Suppressor macrophage treated with lipopolysaccharide for 4 hours (primary cell): ENCODE data around the gene GJB4.
"Not testable (repeated sequence)": the region's sequence is repeated elsewhere in the genome, so short reads cannot be mapped to it uniquely, and the experiment has no call there.

Source experiments
- DNase-seq: peaks from one replicate; pipeline ENCODE4 v3.0.0-alpha.2; 2020

The GJB4 gene

DNA sequence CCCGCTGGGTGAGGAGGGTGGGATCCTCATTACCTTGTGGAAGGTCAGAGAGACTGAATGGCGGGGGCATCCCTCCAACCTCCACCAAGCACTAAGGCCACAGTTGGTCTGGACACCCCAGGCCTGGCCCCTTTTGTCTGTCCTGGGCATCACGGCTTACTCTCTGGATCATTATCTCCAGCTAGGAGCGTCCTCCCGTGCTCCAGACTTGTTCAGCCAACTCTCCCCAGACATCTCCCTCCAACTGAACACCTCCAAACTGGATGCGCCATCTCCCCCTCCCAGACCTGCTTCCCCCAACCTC lies 11.9 kb upstream of the GJB4 start:
- DNase-seq: no peak

DNA sequence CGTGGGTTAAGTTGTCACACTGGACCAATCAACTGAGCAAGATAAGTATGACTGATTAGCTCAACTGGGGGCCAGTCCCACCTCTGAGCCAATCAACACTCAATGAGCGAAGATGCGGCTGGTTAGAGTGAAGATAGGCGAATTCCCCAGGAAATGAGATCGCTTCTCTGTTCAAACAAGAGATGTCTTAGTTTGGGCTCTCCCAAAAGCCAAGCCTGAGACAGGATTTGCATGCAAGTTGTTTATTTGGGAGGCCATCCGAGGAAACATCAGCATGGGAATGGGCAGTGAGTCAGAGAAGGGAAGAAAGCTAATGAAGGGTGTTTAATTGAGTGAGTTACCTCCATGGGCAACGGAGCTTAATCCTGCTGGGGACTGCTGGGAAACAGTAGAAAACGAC lies 9.5 kb upstream of the GJB4 start:
- no peak for DNase-seq

DNA sequence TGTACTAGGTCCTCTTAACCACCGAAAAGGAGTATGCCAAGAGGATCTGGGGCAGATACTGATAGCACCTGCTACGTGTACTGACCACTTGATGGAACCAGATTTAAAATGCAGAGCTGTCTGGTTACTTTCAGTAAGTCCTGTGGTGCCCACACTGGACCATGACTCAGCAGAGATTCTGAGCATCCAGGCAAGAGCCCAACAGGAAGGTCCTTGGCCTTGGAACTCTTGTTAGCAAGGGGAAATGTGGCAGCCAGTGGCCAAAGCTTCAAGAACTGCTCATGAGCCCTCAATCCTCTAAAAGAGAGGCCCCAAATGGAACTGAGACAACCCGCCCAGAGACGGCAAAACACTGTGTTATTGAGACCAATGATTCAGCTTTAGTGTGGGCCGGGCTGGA lies 8.9 kb upstream of the GJB4 start:
- no peak for DNase-seq

DNA sequence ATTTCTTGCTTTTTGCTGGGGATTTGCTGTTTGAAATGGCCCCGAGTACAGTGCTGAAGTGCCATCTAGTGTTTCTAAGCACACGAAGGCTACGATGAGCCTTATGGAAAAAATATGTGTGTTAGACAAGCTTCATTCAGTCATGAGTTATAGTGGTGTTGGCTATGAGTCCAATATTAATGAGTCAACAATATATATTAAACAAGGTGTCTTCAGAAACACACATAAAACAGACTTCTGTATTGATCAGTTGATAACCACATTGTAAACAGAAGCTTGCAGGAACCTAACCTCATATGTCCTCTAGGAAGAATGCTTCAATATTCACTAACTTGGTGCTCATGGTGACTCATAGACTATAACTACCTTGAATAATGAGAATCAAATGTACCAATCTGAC lies 6.4 kb upstream of the GJB4 start:
- no peak for DNase-seq

DNA sequence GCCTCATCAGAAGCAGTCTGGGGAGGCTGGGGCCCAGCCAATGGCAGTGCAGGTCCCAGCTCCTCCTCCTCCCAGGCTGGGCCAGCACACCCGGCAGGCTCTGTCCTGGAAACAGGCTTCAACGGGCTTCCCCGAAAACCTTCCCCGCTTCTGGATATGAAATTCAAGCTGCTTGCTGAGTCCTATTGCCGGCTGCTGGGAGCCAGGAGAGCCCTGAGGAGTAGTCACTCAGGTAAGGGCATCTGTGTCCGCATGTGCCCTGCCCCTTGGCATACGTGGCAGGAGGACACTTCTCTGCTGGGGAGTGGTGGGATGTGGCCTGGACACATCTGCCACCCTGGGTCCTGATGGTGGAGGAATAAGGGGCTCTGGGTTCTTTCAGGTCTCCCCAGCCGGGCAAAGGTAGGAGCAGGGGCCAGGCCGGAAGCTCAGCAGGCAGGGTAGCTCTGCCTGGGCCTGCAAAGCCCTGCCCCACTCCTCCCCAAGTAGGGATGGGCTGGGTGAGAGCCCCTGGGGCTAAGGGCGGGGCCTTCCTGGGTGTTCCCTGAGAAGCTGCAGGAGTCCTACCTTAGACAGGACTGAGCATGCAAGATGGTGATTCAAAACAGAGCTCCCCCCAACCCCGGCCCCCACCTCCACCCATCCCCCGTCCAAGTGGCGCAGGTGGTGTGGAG lies 4.4 kb upstream of the GJB4 start, which contains the start of gene GJB5:
TSS of gene GJB5 (plus strand) at position 84 of the 674 bp plus-strand sequence. CDS start 2,284 bp downstream, outside the sequence.
- DNase-seq: no peak

DNA sequence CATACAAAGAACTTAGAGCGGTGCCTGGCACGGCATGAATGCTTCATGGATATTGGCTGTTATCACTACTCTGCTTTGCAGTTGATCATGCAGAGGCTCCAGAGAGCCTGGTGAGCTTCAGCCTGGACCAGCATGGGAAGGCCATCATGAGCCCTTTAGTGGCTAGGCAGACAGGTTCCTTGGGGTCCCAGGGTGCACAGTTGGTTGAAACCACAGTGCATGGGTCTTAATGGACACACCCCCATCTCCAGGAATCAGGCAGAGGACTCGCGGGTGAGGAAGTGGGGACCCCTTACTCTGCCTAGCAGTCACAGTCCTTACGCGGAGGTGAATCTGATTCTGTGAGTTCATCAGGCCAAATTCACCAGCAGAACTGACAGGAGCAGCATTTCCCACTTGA lies 3.6 kb upstream of the GJB4 start:
- DNase-seq: no peak

DNA sequence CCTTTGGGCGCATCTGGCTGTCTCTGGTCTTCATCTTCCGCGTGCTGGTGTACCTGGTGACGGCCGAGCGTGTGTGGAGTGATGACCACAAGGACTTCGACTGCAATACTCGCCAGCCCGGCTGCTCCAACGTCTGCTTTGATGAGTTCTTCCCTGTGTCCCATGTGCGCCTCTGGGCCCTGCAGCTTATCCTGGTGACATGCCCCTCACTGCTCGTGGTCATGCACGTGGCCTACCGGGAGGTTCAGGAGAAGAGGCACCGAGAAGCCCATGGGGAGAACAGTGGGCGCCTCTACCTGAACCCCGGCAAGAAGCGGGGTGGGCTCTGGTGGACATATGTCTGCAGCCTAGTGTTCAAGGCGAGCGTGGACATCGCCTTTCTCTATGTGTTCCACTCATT lies 2.2 kb upstream of the GJB4 start:
- no peak for DNase-seq

DNA sequence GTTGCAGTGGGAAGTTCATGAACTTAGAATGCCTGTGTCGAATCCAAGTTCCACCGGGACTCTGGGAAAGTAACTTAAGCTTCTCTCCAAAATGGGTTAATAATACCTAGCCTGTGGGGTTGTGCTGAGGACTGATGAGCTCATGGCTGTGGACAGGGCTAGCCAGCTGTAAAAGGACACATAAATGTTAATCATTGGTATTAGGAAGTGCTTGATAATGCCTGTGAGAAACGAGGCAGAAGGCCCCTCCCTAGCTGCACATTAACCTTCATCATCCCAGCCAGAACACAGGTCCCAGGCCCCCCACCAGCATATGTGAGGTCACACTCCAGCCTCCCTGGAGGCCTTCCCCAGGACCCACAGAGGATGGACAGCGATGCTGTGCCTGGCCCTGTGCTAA lies 789 bp upstream of the GJB4 start:
- DNase-seq: no peak

DNA sequence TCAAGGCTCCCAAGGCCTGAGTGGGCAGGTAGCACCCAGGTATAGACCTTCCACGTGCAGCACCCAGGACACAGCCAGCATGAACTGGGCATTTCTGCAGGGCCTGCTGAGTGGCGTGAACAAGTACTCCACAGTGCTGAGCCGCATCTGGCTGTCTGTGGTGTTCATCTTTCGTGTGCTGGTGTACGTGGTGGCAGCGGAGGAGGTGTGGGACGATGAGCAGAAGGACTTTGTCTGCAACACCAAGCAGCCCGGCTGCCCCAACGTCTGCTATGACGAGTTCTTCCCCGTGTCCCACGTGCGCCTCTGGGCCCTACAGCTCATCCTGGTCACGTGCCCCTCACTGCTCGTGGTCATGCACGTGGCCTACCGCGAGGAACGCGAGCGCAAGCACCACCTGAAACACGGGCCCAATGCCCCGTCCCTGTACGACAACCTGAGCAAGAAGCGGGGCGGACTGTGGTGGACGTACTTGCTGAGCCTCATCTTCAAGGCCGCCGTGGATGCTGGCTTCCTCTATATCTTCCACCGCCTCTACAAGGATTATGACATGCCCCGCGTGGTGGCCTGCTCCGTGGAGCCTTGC lies 1.7 kb downstream of the GJB4 start:
- DNase-seq: no peak

DNA sequence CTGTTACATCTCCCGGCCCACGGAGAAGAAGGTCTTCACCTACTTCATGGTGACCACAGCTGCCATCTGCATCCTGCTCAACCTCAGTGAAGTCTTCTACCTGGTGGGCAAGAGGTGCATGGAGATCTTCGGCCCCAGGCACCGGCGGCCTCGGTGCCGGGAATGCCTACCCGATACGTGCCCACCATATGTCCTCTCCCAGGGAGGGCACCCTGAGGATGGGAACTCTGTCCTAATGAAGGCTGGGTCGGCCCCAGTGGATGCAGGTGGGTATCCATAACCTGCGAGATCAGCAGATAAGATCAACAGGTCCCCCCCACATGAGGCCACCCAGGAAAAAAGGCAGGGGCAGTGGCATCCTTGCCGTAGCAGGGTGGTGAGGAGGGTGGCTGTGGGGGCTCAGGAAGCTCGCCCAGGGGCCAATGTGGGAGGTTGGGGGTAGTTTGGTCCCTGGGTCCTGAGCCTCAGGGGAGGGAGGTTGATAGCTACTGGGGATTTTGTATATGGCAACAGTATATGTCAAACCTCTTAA lies 2.3 kb downstream of the GJB4 start:
- DNase-seq: no peak

DNA sequence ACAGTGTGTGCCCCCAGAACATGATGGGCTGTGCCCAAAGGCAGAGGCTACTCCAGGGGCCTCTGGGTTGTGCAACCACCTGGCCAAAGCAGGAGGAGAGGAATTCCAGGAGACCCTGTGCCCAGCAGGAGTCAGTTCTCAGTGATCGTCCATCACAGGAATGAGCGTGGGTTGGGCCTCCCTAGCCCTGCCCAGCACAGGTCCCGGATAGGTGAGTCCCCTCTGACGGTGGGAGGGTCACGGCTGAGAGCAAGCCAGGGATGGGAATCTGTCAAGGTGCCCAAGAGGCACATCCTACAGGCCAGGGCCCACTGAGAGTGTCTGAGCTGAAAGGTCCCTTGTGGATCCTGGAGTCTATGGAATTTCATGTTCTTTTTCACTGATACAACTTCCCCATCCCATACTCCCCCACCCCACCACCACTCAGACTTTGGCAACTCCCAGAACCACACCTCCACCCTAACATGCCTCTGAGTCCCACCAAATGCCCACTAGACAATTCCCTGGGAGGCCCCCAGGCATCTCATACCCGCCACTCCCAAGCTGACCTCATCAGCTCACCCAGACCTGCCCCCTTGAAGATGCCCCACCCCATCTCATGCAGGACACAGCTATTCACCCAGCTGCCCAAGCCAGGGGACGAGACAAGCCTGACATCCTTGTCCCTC lies 3.1 kb downstream of the GJB4 start:
- DNase-seq: no peak

DNA sequence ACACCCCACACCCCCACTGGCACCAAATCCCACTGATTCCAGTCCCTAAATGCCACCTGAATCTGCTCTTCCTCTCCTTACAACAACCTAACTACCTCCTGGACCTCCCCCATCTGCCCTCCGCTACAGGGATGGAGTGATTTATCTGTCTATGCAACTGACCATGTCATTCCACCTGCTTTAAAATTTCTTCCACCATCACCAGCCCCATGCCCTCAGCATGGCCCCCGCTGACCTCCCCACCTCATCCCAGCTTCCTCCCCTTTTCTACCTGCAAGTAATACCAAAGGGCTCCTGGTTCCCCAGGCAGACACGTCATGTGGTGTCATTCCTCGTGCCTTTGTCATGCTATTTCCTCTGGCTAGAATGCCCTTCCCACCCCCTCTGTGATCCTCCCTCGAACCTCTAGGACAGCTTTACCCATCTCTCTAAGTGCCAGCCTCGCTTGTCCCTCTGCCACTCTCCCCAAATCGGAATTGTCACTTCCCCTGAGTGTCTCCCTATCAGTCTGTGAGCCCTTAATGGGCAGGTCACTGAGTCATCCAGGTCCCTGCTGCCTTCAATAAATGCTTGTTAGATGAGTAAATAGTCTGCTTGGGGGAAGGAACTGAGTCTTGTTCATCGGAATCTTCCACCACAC lies 3.7 kb downstream of the GJB4 start:
- no peak for DNase-seq

DNA sequence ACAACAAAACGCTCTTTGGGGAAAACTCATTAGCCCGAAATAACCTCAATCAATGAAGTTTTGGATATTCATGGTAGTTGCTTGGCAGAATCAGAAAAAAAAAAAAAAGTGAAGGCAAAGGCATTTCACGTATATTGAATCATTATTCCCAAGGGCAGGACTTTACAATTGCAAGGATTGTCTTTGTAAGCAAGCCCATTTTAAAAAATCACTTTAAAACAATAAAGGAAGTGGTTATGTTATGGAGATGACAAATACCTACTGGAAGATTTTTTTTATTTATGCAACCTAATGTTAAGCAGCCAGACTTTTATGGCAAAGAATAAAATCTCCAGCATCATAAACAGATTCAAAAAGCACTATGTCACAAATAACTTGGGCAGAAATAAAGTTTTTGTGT lies 9.3 kb downstream of the GJB4 start:
- DNase-seq: no peak

DNA sequence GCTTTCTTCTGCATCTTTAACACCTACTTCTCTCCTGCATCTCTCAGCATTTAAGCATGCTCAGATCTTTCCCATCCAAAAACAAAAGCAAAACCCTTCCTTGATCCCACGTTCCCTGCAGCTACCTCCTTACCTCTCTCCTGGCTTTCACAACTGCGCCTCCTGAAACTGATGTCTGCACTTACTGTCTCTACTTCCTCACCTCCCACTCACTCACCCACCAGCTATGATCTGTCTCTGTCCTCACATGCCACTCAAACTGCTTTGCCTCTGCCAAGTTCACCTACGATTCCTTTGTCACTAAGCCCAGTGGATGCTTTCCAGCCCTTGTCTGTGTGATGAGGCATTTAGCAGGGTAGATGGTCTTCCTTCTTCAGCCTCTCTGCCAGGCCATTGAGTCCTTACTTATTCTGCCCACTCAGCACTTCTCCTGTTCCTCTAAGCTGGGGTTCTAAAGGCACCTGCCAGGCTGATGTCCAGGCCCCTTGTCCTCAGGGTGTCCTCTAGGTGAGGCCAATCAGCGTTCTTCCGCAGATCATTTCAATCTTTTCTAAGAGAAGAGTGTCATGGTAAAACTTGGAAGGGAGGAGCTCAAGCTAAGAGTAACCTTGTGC lies 11.5 kb downstream of the GJB4 start:
- DNase-seq: no peak

DNA sequence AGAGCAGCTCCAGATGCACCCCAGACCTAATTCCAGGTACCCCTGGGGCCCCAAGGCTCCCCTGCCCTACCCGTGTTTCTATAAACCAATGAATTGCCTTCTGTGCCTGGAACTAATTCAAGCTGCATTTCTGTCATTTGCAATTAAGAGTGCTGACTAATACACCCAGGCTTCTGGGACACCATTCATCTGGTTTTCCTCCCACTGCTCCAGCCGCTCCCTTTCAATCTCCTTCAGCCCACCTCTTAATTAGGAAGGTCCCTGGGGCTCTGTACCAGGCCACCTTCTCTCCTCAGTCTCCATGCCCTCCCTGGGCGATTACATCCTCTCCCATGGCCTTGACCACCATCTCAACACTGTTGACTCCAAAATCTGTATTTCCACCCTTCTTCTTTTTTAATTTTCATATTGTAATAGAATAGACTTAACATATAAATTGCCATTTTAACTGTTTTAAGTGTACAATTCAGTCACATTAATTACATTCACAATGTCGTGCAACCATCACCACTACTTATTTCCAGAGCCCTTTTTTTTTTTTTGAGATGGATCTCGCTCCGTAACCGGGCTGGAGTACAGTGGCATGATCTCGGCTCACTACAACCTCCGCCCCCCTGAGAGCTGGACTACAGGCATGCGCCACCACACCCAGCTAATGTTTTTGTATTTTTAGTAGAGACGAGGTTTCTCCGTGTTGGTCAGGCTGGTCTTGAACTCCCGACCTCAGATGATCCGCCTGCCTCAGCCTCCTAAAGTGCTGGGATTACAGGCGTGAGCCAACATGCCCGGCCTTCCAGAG lies 12.2 kb downstream of the GJB4 start:
- DNase-seq: no peak

DNA sequence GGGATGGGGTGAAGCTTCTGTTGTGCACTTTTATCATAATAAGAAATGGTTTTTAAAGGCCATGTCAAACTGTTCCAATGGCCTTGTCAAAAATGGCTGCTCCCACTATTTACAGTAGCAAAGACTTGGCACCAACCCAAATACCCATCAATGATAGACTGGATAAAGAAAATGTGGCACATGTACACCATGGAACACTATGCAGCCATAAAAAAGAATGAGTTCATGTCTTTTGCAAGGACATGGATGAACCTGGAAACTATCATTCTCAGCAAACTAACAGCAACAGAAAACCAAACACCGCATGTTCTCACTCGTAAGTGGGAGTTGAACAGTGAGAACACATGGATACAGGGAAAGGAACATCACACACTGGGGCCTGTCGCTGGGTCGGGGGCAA lies 13.6 kb downstream of the GJB4 start:
- DNase-seq: not testable (repeated sequence)

DNA sequence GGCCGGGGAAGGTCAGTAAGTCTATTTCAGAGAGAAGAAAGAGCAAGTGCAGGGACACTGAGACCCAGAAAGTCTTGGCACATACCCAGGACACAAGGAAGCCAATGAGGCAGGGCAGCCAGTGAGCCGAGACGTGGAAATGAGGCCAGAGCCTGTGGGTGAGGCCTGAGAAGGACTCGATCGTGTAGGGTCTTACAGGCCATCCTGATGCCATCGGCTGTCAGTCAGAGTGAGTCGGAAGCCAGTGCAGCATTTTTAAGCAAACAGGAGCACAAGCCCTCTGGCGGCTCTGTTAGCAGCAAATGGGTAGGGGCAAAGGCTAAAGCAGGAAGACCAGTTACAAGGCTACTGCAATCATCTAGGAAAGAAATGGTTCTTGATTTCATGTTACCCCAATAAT lies 15.4 kb downstream of the GJB4 start:
- DNase-seq: no peak

DNA sequence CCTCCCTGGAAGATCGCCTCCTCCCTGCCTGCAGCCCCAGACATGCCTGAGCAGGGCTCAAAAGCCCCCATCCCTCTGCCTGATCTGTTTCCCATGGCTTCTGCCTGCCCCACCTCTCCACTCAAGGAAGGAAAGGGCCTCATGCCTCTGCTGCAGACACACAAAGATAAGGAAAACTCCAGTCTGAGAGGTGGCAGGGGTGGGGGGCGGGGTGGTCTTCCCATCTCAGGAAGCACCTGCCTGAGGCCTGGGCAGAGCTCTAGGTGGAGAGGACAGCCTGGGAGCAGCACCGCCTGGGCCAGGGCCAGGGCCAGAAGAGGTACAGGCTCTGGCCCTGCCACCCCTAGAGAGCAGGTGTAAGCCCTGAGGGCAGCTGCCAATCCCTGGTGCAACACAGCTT lies 17.4 kb downstream of the GJB4 start:
- DNase-seq: no peak

DNA sequence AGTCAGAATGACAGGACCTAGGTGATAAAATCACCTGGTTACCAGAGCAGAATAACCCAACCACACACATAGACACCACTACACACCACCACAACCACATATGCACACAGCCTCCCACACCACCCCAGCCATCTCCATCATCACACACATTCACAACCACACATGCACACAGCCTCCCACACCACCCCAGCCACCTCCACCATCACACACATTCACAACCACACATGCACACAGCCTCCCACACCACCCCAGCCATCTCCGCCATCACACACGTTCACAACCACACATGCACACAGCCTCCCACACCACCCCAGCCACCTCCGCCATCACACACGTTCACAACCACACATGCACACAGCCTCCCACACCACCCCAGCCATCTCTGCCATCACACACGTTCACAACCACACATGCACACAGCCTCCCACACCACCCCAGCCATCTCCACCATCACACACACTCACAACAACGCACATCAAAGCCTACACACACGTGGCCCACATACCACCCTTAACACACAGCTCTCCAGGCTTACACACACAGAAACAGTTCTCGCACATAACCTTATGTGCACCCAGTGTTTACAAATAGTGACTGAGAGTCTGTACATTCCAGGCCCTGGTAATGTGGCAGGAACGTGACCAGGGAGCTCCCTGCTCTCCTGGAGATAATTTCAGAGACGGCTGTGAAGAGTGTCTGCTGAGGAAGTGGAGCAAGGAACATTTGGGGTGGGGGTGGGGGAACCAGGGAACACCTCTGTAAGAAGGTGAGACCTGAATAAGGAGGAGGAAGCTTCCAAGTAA lies 18.2 kb downstream of the GJB4 start:
- no peak for DNase-seq

DNA sequence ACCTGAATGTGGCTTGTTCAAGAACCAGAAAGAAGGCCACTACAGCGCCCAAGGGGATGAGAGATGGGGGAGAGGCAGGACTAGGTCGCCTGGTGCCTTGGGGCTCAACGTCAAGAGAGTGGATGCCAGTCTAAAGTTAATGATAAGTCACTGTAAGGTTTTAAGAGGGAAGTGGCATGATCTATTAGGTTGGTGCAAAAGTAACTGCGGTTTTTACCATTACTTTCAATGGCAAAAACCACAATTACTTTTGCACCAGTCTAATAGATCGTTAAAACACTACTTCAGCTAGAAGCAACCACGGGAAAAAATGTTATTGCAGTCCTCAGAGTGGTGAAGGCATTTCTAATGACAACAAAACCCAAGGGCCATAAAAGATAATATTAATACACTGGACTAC lies 18.8 kb downstream of the GJB4 start:
- DNase-seq: no peak

DNA sequence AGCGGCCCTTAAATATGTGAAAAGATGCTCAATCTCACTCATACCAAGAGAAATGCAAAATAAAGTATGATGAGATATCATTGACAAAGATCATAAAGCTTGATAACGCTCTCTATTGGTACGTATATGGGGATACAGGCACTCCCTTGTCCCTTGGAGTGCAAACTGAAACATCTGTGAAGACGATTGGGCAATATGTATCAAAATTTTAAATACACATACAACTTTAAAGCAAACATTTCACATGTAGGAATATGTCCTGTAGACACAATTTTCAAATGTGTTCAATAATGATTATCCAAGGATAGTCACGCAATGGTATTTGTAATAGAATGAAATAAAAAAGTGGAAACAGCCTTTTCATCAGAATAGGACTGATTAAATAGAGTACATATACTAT lies 19.5 kb downstream of the GJB4 start:
- no peak for DNase-seq

DNA sequence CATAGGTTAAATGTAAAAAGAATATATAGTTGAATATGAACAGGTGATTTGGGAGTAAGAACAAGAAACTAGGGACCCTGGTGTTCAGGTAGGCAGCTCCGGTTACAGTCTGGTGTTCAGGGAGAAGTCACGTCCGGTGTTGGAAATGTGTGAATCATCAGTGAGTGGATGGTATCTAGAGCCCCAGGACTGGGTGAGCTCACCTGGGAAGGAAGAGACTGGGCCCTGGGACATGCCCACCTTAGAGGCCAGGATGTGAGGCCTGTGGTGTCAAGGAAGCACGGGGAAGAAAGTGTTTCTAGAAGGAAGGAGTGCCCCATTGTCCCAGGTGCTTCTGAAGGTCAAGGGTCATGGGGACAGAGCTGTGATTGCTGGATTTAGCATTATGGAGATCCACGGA lies 20.0 kb downstream of the GJB4 start:
- DNase-seq: no peak
